ENCODE measurements around the gene PDXK. TPM values are rescaled to one million over a fixed set of nuclear protein-coding genes. Genes with fewer than 3 reads are reported as not detected.

Gene PDXK
- total and polyA plus RNA-seq, 7 donors, result 22.1 to 88.5 (median 26.0) TPM

DNA sequence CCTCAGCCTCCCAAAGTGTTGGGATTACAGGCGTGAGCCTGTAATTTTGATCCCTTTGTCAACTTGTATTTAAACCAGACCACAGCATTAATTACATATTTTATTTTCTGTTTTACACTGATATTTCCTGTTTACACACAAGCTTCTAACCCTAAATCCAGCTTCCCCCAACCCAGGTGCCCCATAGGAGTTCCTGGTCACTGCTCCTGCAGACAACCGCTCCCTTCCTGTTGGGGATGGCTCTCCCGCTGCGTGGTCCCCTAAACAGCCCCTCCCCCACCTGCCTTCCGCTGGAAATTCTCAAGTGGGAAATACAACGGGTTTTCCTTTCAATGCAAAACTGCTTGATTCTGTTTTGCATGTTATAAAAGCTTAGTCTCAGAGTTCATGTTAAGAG lies 53.5 kb downstream of the PDXK start:
- intact Hi-C loops (cut with DNase I), result no loop called here
- 73 to 83% methylated on average over 6 of the region's 6 CpGs for WGBS, 2 donors
- H3K9me3 ChIP-seq, result no peaks in the 10 kb centered on the region
- peaks cover 0 to 34% (median 23%) of the 10 kb centered on the region in 4 donors for H3K4me1 ChIP-seq
- no peak overlapping the region for H3K27ac ChIP-seq
- H3K36me3 ChIP-seq, result peaks cover 9 to 22% (median 14%) of the 10 kb centered on the region in 4 donors
- DNase-seq, result no peak
- no peaks in the 10 kb centered on the region for H3K27me3 ChIP-seq
- TF ChIP-seq POLR2AphosphoS5 (IDR thresholded peaks at IDR 0.05) (no peak), POLR2A (IDR thresholded peaks at IDR 0.05) (no peak), EP300 (IDR thresholded peaks at IDR 0.05) (no peak)
- TF ChIP-seq, protein P1, sequence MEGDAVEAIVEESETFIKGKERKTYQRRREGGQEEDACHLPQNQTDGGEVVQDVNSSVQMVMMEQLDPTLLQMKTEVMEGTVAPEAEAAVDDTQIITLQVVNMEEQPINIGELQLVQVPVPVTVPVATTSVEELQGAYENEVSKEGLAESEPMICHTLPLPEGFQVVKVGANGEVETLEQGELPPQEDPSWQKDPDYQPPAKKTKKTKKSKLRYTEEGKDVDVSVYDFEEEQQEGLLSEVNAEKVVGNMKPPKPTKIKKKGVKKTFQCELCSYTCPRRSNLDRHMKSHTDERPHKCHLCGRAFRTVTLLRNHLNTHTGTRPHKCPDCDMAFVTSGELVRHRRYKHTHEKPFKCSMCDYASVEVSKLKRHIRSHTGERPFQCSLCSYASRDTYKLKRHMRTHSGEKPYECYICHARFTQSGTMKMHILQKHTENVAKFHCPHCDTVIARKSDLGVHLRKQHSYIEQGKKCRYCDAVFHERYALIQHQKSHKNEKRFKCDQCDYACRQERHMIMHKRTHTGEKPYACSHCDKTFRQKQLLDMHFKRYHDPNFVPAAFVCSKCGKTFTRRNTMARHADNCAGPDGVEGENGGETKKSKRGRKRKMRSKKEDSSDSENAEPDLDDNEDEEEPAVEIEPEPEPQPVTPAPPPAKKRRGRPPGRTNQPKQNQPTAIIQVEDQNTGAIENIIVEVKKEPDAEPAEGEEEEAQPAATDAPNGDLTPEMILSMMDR (IDR thresholded peaks at IDR 0.05), result no peak
- no peak overlapping the region for H3K4me3 ChIP-seq

DNA sequence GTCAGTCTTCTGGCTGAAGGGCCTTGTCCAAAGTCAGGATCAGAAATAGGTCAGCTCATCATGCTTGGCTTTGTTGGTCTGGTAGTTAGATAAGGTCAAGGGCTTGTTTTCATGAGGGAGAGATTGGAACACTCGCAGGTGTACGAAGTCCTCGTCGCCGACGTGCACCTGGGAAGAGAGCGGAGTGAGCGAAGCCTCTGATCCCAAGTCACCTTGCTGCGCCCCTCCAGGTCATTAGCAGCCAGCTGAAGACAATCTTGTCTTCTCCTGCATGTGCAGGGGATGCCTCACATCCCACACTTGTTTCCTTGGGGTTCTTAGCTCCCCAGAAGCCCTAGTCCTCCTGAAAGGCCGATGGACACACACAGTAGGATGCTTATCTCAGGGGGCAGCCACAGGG lies 55.2 kb downstream of the PDXK start:
- Histone ChIP-seq H3K9me3 (no peaks in the 10 kb centered on the region), H3K36me3 (peaks cover 9 to 22% (median 14%) of the 10 kb centered on the region in 4 donors), H3K27me3 (no peaks in the 10 kb centered on the region), H3K4me3 (no peak overlapping the region), H3K27ac (no peak overlapping the region), H3K4me1 (peaks cover 0 to 21% (median 13%) of the 10 kb centered on the region in 4 donors)
- intact Hi-C loops (cut with DNase I), result no loop called here
- DNase-seq, result no peak
- 97% methylated on average over 10 of the region's 10 CpGs for WGBS, 2 donors
- TF ChIP-seq, protein P1 (IDR thresholded peaks at IDR 0.05), result no peak
- TF ChIP-seq EP300 (IDR thresholded peaks at IDR 0.05) (no peak), POLR2A (IDR thresholded peaks at IDR 0.05) (no peak), POLR2AphosphoS5 (IDR thresholded peaks at IDR 0.05) (no peak)

DNA sequence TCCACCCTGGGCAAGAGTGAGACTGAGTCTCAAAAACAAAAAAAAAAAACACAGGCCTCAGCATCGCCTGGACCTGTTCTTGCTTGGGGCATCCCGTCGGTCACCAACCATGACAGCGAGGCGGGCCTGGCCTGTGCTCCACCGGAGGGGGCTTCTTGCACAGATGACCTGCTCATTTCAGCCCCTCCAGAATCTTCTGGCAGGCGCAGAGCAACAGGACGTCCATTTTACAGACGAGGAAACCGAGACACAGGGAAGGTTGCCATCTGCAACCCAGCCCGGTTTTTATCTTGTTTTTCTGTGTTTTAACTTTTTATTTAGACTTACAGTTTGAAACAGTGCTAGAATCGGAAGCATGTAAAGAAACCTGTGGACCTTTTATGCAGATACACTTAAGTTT lies 56.3 kb downstream of the PDXK start:
- Histone ChIP-seq H3K27ac (peak overlapping the region; percentile 82 to 93 (median 91)), H3K9me3 (no peaks in the 10 kb centered on the region)
- WGBS, 2 donors, result 69 to 87% methylated on average over 12 of the region's 12 CpGs

DNA sequence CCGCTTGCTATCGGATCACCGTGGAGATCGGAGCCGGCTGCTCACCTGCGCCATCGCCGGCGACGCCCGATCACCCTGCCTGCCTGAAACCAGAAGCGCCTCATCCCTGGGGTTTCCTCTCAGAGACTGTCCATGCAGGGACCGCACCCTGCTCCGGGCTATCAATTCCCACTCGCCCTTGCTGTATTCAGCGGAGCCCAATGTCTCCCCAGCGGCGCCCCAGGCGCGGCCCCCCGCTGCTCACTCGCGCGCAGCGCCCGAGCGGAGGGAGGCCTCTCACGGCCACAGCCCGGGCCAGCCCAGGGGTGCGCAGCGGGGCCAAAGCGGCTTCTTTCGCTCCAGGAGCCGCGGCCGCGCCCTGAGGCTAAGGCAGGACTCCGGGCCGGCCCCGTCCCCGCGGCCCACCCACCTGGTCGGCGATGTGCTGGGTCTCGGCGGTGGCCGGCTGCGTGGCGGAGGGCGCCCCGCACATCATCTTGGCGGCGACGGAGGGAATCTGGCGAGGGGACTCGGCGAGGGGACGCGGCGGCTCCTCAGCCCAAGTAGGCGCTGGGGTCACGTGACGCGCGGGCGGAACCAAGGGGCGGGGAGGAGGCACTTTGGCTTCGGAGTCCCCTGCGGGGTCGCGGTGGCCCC lies 57.0 kb downstream of the PDXK start, which contains the start of gene CSTB:
TSS of gene CSTB (minus strand) at position 514 of the 636 bp plus-strand sequence. CDS start at position 475, 39 bp downstream.
- TF ChIP-seq EP300 (IDR thresholded peaks at IDR 0.05), result no peak
- TF ChIP-seq, protein P1 (IDR thresholded peaks at IDR 0.05), result no peak
- TF ChIP-seq POLR2A (IDR thresholded peaks at IDR 0.05), result peak; percentile 36 to 39
- peak; percentile 88 to 95 (median 90) for TF ChIP-seq POLR2AphosphoS5 (IDR thresholded peaks at IDR 0.05)
- intact Hi-C loops (cut with DNase I), result loop anchor here (2.0 kb wide), 2 partner anchors 47 to 57 kb away; partner anchors contain the start of gene PDXK
- H3K27ac ChIP-seq, result peak within 1 kb of the TSS; percentile 82 to 93 (median 91)

More for the DNA sequence above, 56.3 kb downstream of the PDXK start:
- H3K27me3 ChIP-seq, result no peaks in the 10 kb centered on the region
- H3K4me3 ChIP-seq, result peak overlapping the region; percentile 50 to 97 (median 80)
- DNase-seq, result no peak
- H3K4me1 ChIP-seq, result peaks cover 0 to 21% (median 13%) of the 10 kb centered on the region in 4 donors
- no peak for TF ChIP-seq EP300 (IDR thresholded peaks at IDR 0.05)
- TF ChIP-seq, protein P1 (IDR thresholded peaks at IDR 0.05), result no peak
- no peak for TF ChIP-seq POLR2AphosphoS5 (IDR thresholded peaks at IDR 0.05)
- no peak for TF ChIP-seq POLR2A (IDR thresholded peaks at IDR 0.05)
- peaks cover 9 to 22% (median 14%) of the 10 kb centered on the region in 4 donors for H3K36me3 ChIP-seq
- intact Hi-C loops (cut with DNase I), result no loop called here

More for the DNA sequence above, 57.0 kb downstream of the PDXK start, which contains the start of gene CSTB:
- Histone ChIP-seq H3K36me3 (peaks cover 9 to 22% (median 14%) of the 10 kb centered on the region in 4 donors), H3K27me3 (no peaks in the 10 kb centered on the region), H3K9me3 (no peaks in the 10 kb centered on the region), H3K4me3 (peak within 1 kb of the TSS; percentile 50 to 97 (median 80)), H3K4me1 (peaks cover 0 to 21% (median 13%) of the 10 kb centered on the region in 4 donors)
- peak; percentile 90 for DNase-seq
- WGBS, 2 donors, result 0 to 1% methylated on average over 71 of the region's 71 CpGs

All from sigmoid colon (tissue), 7 donors.